Erythroblast (primary cell): ENCODE measurements around the gene SDSL.

Source experiments
- GATA1 ChIP-seq: IDR thresholded peaks from 2 replicates; pipeline ENCODE4 v1.6.1; 2011; ENCODE audit warnings: low read depth, mild to moderate bottlenecking, control low read depth, low read length, moderate library complexity
- POLR2A ChIP-seq: IDR thresholded peaks from 2 replicates; pipeline ENCODE4 v1.6.1; 2011; ENCODE audit warnings: mild to moderate bottlenecking, low read length

DNA sequence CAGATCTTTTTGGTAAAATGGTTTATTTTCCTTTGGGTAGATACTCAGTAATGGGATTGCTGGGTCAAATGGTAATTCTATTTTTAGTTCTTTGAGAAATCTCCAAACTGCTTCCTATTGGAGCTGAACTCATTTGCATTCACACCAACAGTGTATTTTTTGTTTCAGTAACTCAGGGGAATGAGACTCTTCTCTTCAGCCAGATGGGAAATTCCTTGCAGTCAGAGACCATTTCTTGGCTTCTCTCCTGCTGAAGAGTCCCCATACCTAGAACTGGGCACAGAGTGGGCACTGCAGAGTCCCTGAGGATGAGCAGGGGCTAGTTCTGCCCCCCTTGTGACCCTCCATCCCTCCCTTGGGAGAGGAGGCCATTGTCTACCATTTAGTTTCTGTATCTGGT, 10.8 kb downstream of the SDSL start:
- TF ChIP-seq POLR2A (no peak), GATA1 (no peak)
